Hippocampal formation (tissue), 2 donors: ENCODE results near the gene L3HYPDH.
"Not testable (repeated sequence)": the region's sequence is repeated elsewhere in the genome, so short reads cannot be mapped to it uniquely, and the experiment has no call there.

ENCODE experiments used
- DNase-seq, 2 donors: peaks; one replicate each; lab custom pipeline; 2025; lab: John Stamatoyannopoulos, UW

The L3HYPDH gene

GRCh38 chr14:59478540-59478939 lies 5.7 kb downstream of the L3HYPDH start:
- DNase-seq = no peak

DNA sequence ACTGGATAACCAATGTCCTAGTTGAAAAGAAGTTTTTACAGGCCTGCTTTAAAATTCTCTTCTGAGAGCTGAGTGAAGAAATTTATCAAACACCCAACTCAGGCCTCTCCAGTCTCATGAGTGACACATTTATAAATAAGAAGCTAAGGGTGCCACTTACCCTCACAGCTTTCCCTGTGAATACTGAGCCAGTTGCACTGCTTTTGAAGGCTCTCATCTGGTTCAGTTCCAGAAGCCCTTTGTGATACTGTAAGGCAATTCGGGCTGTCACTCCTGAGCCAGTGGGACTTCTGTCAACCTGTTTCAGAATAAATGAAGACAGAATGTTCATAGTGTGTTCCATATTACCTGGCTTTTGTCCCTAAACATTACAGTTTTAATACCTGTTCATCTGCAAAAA lies 8.5 kb downstream of the L3HYPDH start:
- no peak for DNase-seq

DNA sequence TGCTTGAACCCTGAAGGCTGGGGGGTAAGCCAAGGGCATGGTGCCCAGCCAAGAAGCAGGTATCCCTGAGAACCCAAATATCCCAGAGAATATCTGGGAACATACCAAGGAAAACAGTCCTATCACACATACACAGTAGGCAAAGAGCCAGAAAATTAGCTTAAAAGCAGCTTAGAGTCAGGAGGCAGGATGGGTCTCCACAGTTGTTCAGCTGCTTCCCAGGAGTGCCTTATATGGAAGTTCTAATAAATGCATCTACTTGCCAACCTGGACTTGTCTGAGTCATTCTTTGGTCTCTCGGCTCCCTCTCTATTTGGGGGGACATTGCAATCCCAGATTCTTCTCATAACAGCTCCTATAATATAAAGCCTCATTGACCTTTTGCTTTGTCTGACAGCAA lies 10.0 kb downstream of the L3HYPDH start:
- DNase-seq = no peak

DNA sequence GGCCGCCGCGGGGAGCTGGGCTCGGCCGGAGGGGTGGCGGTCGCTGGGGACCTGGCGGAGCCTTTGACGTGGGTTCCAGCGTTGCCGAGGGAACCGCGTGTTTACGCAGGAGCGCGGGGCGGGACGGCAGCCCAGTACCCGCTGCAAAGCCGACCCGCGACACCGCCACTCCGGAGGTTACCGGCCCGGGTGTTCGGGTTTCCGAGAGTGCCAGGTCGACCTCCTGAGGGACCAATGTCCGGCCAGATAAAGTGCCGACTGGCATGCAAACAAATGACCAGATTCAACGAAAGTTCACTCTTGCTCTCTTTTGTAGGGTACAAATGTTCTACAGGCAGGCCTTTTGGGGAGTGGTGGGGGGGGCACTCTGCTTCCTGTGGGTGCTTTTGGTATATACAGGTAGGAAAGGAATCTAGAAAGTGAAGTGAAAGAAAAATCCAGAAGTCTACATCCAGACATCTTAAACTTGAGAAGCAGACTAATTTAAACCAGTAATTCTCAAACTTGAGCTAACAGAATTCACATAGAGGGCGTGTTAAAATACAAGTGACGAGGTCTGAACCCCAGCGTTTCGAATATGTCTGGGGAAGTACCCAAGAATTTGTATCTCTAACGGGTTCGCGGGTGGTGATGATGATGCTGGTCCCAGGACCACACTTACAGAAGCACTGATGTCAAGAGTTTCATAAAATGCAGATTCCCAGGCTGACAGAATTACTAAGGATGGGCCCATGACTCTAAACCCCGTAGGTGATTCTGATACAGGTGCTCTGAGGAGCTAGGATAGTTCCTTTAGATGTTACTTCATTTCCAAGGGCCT lies 18.7 kb downstream of the L3HYPDH start, which contains the start of gene GPR135:
GPR135 (minus strand) TSS at position 65 of the 820 bp plus-strand sequence. CDS start 154 bp downstream, outside the sequence.
- peak in 1 of 2 donors; percentile 57 for DNase-seq

DNA sequence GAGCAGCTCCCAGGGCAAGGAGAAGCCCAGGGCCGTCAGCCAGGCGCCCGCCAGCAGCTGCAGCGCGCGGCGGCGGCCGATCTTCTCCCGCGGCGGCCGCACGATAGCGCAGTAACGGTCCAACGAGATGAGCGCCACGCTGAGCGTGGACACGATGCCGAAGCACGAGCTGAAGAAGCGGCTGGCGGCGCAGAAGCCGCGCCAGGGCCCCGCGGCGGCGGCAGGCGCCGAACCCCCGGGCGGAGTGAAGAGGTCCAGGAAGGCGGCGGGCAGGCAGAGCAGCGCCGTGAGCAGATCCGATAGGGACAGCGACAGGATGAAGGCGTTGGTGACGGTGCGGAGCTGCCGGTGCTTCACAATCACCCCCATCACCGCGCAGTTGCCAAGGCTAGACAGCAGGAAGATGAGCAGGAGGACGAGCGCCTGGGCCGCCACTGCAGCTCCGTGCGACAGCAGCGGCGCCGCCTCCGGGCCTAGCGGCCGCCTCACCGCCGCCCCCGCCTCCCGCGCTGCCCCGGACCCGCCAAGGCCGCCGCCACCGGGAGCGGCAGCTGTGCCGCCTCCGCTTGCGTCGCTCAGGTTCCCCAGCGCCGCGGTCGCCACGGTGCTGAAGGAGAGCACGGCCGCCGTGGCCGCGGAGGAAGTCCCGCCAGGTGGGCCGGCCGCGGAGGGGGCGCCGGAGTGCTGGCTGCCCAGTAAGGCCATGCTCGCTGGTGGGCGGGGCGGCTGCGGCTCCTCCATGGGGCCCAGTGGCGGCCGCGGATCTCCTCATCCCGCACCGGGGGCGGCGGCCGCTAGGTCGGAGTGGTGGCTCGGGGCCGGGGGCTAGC lies 19.5 kb downstream of the L3HYPDH start:
- DNase-seq = peak; percentile 17 to 57

- no peak for DNase-seq
Measured at GRCh38 chr14:59463787-59464485, 20.3 kb downstream of the L3HYPDH start.

GRCh38 chr14:59461891-59462290 lies 22.3 kb downstream of the L3HYPDH start:
- no peak for DNase-seq

DNA sequence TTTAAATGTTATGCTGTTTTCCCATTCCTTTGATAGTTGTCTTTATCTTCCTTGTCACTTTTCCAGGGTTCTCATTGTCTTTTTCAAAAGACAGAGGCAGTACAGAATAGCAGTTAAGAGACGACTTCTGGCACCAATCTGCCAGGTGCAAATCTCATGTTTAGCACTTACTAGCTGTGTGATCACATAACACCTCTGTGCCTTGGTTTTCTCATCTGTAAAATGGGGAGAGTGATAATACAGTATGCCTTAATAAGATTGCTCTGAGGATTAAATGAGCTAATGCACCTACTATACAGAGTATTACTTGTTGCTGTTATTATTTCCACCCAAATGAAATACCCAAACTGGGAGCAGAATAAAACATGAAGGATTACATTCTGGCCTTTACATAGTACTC lies 23.8 kb downstream of the L3HYPDH start:
- DNase-seq = no peak

DNA sequence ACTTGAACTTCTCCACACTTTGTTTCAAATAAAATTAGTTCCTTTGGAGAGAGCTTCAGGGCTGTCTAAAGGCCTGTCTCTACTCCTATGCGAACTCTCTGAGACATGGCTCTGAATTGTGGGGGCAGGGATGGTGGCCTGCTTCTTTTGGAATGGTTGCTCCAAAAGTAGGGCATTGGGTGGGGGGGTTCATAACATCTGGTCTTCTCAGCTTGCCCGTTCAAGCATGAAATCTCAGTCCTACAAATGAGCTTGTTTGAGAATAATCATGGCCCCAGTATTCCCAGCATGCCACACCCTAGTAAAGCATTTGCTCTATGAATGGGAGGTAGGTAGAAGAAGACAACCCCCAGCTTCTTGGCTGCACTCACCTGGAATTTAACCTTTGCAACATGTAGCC lies 25.7 kb downstream of the L3HYPDH start:
- DNase-seq = no peak

DNA sequence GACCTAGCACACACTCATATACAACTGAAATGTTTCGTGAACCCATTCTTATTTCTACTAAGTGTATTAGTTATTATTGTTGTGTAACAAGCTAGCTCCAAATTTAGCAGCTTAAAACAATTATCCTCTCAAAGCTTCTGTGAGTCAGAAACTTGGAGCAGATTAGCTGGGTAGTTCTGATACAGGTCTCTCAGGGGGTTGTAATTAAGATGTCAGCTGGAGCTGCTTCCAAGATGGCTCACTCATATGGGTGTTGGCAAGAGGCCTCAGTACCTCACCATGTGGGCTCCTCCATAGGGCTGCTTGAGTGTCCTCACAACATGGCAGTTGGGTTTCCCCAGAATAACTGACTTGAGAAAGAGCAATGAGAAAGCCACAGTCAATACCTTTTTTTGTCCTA lies 28.8 kb downstream of the L3HYPDH start:
- no peak for DNase-seq

DNA sequence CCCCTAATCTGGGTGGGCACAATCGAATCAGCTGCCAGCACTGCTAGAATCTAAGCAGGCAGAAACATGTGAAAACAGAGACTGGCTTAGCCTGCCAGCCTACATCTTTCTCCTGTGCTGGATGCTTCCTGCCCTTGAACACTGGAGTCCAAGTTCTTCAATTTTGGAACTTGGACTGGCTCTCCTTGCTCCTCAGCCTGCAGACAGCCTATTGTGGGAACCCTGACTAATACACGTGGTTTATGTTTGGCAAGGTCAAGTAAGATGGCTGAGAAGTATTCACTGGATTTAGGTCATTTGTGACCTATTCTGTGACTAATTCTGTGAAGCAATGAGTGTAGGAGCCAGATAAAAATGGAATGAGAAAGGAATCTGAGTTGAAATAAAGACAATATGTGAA lies 30.1 kb downstream of the L3HYPDH start:
- no peak for DNase-seq

DNA sequence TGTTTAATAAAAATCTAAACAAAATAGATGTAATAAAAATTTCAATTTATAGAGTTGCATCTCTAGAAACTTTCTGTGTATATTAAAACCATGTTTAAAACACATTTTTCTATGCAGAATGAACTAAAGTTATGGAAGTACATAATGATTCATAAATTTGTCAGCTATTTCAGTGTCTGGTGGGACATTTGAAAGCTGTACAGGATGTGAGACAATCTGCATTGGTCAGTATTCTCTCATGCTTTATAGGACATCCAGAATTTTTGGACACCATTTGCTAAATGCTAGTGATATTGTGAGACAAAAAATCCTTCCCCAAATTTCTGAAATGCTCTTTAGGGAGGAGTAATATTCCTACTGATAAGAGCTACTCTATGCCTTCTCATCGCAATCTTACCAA lies 32.4 kb downstream of the L3HYPDH start:
- no peak for DNase-seq

- no peak for DNase-seq
Measured at GRCh38 chr14:59450716-59451115, 33.5 kb downstream of the L3HYPDH start.

DNA sequence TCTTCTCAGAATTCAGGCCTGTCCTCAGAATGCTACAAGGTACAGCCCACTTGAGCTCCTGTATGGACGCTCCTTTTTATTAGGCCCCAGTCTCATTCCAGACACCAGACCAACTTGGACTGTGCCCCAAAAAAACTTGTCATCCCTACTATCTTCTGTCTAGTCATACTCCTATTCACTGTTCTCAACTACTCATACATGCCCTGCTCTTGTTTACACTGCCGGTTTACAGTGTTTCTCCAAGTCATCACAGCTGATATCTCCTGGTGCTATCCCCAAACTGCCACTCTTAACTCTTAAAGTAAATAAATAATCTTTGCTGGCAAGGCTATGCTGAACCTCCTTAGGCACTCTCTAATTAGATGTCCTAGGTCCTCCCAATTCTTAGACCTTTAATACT lies 35.5 kb downstream of the L3HYPDH start:
- not testable (repeated sequence) for DNase-seq

DNA sequence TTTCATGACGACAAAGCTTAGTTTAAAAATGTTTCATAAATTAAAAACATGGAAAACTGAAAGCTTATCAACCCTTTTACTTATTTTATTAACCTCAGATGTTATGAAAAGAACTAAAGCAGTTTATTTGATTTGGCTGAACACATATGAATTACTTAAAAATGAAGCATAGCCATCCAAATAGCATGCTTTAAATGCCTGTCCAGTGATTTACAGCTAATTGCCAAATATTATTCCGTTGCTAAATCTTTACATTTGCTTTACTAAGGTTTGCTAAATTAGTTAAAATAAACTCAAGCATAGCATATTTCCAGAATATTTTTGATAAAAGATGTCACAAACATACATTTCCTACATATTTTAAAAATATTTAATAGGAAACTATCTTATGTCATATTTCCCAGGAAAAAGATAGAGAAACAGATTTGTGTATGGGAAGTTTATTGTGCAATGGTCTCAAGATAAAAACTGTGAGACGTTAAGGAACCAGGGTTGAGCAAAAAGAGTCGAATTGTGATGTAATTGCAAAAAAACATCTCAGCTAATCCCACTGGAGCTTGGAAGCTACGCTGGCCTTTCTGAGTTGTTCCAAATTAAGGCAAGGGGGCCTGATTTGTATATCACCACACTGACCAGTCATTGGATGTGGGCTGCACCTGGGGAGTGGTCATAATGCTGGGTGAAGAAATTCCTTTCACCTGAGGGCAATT lies 44.8 kb downstream of the L3HYPDH start:
- DNase-seq = no peak

GRCh38 chr14:59438195-59438647 lies 46.0 kb downstream of the L3HYPDH start:
- DNase-seq = no peak

DNA sequence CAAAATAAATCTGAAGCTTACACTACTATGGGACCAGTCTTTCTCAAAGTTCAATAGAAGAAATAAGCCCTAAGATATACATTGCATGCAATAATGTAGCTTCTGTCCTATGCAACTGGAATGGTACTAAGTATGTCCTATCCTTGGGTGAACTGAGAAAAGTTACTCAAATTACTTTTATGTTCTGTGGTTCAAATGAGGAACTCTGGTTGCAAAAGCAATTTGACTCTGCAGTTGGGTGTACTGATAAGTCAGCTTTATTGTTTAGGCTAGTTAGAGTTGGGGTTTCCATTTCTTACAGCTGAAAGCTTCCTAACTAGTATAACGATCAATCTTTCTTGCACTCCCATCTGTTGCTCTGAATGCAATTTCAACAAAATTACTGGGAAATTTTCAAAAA lies 48.2 kb downstream of the L3HYPDH start:
- no peak for DNase-seq

DNA sequence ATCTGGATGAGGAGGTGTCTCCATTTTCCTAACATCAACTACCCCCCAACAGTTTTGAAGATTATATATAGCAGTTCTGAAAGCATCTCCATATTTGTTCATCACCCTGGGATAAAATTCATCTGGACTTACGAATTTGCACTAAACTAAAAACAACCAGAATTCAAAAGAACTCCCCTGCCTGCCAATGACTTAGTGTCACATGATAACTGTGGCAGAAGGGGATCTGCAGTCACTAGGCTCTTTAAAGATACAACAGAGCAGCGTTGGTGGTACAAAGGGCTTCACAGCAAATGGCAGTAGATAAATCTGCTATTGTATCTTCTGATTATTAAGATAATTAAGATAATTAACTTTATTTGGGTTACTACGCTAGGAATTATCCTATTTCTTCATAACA lies 49.1 kb downstream of the L3HYPDH start:
- DNase-seq = peak in 1 of 2 donors; percentile 40

- DNase-seq = no peak
Measured at GRCh38 chr14:59429790-59430189, 54.4 kb downstream of the L3HYPDH start.

- no peak for DNase-seq
Measured at GRCh38 chr14:59428581-59429012, 55.6 kb downstream of the L3HYPDH start.
